ENCODE measurements around the gene TACC2.

DNA sequence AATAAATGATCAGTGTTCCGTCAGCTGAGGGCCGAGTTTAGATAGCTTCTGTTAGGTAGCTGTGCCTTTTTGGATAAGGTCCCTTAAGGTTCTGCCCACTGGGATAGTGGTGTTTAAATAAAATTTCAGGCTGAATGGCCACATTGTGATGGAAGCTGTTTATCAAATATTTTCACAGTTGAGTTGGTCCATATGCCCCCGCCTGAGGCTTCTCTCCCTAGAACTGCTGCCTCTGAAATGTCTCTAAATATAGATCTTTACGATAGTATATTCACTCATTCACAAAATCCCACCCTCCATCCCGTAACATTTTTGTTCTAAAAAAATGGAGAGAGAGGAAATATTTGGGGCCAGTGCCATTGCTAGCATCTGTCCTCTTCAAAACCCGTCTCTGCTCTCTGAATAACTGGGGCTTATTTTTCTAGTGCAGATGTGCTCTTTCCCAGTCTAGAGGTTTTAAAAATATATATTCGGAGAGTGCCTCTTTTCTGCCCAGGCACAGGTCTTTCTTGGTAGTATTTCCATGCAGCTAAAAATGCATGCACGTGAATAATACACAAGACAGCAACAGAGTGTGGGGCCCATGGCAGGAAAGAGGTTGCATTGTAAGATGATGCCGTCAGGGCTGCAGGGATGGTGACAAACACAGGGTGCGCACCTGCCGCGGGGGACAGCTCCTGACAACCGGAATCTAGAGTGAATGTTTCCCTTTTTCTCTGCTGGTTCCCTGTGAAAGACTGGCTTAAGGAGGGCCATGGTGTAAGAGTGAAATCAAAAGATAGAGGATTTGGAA lies 176.7 kb downstream of the TACC2 start:
- TF ChIP-seq EZH2 (IDR thresholded peaks at IDR 0.05; ENCODE audit: insufficient read depth, poor library complexity, severe bottlenecking) (no peak), EZH2phosphoT487 (IDR thresholded peaks at IDR 0.05; ENCODE audit: insufficient read depth, low read depth) (no peak)
